GM21737 (cell line): ENCODE measurements around the gene ENTHD1.
"Not testable (repeated sequence)": the region's sequence is repeated elsewhere in the genome, so short reads cannot be mapped to it uniquely, and the experiment has no call there.

Experiments used
- ATAC-seq: cut with Tn5 transposase; IDR thresholded peaks from one replicate; pipeline ENCODE4 v1.9.1; 2021; ENCODE audit warnings: mild to moderate bottlenecking, moderate library complexity; ENCODE audit not compliant: unreplicated experiment

Gene ENTHD1

DNA sequence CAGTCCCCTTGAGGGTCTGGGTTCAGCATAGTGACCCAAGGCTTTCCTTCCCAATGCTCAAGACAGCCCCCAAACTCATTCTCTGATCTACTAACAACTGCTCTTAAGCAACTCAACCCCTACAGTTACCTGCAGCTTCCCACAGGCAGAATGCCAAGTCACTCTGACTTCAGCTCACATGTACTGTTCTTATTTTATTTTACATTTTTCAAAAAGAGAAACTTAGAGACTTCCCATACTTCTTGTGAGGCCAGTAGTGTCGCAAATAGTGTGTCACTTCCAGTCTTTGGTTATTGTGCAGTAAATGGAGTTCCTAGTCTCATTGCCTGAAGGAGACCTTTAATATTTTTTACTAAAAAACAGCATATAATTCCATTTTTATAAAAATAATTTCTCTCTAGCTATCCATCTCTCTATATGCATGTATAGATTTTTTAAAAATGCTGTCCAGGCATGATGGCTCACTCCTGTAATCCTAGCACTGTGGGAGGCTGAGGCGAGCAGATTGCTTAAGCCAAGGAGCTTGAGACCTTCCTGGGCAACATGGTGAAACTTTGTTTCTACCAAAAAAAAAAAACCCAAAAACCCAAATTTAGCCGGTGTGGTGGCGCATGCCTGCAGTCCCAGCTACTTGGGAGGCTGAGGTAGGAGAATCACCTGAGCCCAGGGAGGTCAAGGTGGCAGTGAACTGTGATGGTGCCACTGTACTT, 41.8 kb downstream of the ENTHD1 start:
- no peak for ATAC-seq

DNA sequence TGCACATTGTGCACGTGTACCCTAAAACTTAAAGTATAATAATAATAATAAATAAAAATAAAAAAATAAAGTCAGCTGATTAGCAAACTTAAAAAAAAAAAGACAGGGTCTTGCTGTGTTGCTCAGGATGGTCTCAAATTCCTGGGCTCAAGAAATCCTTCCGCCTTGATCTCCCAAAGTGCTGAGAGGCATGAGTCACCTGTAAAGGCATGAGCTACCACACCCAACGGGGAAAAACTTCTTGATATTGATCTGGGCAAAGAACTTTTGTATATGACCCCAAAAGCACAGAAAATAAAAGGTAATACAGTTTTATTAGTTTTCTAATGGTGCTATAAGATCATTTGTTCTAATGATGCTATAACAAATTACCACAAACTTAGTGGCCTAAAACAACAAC, 46.1 kb downstream of the ENTHD1 start:
- no peak for ATAC-seq

DNA sequence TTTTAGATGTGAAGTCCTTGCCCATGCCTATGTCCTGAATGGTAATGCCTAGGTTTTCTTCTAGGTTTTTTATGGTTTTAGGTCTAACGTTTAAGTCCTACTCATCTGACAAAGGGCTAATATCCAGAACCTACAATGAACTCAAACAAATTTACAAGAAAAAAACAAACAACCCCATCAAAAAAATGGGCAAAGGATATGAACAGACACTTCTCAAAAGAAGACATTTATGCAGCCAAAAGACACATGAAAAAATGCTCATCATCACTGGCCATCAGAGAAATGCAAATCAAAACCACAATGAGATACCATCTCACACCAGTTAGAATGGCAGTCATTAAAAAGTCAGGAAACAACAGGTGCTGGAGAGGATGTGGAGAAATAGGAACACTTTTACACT, 47.0 kb downstream of the ENTHD1 start:
- ATAC-seq, result not testable (repeated sequence)

DNA sequence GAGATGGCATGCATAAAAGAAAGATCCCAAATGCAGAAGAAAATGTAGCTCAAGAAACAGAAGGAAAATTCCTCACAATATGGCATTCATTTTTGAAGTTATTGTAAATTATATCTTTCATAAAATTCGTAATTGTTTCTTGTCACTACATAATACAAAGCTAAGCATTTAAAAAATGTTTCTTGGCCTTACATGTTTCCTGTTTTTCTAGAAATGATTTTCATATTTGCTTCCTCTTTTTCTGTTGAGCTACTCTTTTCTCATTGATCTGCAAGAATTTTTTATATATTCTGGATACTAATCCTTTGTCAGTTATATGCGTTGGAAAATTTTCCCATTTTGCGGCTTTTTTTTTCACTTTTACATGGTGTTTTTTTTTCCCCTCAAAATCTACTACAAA, 48.0 kb downstream of the ENTHD1 start:
- no peak for ATAC-seq

DNA sequence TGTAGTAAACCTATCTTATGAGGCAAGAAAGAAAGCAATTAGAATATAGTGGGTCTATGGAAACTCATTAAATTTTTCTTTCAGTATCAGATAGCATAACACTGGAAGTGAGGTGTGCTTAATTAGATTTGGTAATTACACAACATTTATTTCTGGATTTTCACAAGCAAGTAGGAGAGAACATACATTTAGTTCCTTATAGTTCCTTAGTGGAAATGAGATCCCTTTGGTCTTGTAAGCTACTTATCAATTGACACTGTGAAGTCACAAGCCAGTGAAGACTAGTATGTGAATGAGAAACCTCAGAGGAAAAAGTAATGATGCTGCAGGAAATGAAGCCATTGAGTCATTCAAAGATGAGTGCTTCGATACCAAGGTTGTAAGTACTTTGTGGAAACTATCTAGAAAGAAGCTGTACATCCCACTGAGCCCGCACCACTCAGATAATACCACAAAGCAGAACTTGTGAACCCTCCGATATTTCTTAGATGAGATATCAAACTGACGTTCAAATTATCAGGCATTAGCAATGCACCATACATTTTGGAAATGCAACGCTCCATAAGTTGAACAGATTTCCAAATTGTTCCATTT, 53.5 kb downstream of the ENTHD1 start:
- ATAC-seq, result no peak

DNA sequence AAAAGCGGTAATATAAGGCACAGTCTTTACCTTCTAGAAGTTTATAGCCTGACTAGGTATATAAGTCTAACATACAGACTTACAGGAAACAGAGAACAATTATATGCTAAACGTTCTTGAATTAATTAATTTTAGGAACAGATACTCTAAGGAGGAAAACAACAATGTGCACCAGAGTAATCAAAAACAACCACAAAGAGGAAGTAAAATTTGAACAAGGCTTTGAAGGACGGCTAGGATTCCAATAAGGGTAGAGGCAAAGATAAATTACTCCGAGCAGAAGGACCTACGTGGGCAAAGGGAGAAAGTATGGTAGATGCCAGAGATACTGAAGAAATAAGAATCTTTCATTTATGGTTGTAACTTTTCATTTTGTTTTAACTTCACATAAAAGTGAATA, 54.4 kb downstream of the ENTHD1 start:
- no peak for ATAC-seq

DNA sequence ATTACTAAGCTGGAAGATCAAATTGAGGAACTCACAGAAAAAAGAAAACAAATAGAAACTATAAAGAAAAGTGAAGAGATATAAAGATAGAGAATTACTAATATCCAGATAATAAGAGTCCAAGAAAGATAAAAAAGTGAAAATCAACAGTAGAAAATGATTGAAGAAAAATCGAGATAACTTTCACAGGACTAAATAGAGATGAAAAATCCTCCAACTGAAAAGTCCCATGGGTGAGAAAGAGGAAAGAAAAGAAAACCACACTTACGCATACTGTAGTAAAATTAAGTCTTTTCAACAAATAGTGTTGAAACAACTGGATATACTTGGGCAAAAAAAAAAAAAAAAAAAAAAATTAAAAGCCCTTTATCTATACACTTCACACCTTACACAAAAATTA, 60.0 kb downstream of the ENTHD1 start:
- ATAC-seq, result no peak

DNA sequence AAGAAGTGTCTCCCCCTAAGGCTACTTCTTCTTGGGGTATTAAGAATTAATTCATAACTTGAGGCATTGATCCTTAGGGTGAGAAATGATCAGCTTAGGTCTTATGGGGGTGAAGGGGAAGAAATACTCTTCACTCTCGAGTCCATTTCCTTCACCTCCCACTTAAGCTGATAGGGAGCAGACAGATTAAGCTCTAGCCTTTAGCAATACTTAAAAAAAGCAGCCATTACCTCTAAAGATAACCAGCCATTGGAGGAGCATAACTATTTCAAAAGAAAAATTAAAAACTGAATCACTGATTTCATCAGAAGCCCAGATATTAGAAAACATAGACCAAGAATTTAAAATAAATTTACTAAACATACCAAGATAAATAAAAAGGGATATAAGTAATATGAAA, 60.5 kb downstream of the ENTHD1 start:
- ATAC-seq, result no peak

DNA sequence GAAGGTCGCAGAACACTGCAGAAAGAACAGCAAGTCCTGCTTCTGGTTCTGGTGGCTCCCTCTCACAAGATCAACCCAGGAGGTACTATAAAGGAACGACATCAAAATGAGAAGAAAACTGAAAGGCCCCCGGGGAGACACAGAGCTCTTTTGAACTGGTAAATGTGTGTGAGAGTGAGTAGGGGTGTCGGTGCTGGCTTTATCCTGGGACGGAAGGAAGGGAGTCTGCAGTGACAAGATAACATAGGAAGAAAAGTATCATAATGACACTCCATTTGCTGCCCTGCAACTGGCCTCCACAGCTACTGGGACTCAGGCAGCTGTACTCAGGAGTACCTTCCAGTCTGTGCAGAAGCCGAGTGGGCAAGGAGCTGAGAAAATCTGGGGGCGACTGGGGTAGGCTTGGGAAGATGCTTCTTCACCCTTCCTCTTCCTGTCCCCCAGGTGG, 60.9 kb downstream of the ENTHD1 start:
- no peak for ATAC-seq

DNA sequence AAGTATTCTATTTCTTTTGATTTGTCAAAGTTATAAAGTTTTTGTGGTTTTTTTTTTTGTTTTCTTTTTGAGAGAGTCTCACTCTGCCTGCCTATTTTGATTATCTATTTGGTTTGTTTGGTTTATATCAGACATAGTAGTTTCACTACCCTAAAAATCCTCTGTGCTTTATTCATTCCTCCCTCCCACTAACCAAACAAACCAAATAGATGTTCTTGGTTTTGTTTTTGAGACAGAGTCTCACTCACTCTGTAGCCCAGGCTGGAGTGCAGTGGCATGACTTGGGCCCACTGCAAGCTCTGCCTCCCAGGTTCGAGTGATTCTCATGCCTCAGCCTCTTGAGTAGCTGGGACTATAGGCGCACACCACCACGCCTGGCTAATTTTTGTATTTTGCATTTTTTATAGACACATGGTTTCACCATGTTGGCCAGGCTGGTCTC, 67.9 kb downstream of the ENTHD1 start:
- ATAC-seq, result peak; percentile 90

DNA sequence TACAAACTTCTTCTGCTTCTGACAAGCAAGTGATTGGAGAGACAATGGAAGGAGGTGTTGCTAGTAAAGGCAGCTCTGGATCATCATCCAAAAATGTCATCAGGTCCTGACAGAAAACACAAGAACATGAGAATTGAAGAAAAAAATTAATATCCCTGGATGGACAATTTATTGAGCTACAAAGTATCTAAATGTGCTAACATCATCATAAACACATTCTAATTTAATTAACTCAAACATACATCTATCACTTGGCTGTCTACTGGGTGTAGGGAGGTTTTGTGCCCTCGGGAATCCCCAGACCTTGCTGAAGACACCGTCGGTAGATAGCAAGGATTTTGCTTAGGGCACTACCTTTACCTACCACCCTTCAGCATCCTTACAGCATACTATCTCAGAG, 72.6 kb downstream of the ENTHD1 start:
- no peak for ATAC-seq

DNA sequence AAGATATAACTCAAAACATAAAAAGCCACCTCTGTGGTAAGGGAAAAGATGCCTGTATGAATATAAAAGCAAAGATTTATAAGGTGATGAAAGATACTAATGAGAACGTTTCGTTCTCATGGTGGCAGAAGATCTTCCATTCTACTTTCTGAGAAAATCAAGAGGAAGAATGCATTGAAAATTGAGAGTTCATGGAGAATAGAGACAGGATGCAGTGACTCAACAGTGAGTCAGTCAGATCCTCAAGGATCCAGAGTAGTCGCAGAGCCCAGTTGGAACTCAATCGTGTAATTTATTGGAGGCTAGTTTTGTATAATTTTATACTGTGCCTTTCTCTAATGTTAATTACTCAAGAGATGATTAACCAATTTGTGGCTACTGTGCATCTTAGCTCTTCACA, 73.3 kb downstream of the ENTHD1 start:
- no peak for ATAC-seq

DNA sequence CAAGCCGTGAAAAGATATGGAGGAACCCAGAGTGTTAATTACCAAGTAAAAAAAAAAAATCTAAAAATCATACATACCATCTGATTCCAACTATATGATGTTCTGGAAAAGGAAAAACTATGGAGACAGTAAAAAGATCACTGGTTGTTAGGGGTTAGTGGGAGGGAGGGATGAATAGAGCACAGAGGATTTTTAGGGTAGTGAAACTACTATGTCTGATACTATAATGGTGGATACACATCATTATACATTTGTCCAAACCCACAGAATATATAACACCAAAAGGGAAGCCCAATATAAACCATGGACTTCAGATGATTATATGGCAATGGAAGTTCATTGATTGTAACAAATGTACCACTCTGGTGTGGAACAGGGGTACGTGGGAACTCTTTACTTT, 74.1 kb downstream of the ENTHD1 start:
- no peak for ATAC-seq

DNA sequence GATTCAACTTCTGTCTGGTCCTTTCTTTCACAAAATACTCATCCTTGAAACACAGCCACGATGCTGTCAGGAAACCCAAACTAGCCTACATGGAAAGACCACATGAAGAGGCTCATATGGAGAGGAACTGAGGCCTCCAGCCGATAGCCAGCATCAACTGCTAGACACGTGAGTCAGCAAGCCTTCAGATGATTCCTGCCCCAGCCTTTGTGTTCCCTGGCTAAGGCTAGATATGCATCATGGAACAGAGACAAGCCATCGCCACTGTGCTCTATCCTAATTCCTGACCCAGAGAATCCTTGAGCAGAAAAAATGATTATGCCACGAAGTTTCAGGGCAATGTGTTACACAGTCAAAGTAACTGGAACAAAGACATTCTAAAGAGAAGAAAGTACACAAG, 75.5 kb downstream of the ENTHD1 start:
- ATAC-seq, result no peak

DNA sequence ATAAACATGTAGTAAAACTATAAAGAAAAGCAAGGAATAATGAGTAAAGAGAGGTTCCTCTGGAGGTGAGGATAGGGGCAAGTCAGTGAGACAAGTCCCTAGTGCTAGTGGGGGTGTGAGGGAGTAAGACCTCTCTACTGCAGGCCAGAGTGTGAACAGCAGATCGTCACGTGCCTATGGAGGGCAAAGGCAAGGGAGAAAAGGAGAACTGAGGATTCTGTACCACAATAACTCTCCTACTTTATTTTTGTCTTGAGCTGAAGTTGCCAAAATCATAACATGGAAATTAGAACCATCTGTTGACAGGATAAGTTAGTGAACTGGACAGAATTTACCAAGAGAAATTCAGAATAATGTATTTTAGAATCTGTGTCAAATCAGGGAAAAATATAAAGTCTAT, 77.6 kb downstream of the ENTHD1 start:
- ATAC-seq, result no peak

DNA sequence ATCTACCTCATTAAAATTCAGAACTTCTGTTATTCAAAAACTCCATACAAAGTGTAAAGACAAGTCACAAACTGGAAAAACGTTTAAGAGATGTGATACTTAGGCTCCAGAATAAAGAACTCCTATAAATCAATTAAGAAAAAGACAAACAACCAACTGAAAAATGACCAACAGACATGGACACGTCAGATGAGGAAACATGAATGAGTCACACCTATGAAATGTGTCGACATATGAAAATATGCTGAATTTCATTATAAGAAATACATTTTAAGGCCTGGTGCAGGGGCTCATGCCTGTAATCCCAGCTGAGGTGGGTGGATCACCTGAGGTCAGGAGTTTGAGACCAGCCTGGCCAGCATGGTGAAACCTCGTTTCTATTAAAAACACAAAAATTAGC, 78.7 kb downstream of the ENTHD1 start:
- no peak for ATAC-seq

DNA sequence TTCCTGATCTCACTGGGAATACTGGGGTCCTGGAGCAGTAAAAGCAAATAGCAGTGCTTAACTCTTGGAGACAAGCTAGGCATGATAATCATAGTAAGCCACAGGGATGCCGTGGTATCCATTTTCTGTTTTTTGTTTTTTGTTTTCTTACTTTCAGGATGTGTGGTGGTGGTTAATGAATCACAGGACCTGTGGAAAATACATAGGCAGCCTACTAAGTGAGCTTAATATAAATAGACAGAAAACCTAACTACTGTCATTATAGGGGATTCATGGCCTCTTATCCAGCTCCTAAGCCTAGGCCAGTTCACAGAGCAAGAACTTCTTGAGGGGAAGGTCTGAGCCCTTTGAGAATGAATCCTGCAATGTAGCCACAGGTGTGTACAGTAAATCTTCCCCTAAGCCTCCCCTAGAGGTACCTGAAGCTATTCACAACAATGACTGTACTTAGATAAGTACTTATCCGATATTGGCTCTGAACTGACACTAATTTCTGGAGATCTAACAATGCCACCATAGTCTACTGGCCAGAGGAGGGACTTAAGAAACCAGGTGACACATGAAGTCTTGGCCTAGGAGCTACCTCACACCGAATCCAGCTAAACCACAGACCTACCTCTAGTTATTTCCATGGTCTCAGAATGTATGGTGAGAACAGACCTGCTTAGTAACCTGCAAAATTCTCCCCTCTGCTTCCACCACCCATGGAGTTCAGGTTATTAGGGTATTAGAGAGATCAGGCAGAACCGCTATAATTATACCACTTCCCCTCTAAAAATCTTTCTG, 83.6 kb downstream of the ENTHD1 start:
- ATAC-seq, result no peak

DNA sequence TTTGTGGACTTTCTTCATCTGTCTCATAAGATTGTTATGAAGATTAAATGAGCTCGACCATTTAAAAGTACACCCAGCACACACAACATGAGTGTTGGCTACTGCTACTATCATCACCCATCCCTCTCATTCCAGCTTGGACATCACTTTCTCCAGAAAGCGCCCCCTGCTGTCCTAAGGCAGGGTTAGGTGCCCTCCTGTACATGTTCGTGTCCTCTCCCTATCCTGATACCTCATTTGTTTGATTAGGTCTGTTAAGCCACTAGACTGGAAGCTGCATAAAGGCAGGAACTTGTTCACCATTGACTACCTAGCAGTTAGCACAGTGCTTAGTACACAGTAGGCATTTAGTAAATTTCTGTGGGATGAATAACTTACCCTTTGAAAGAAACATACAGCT, 85.5 kb downstream of the ENTHD1 start:
- ATAC-seq, result no peak

DNA sequence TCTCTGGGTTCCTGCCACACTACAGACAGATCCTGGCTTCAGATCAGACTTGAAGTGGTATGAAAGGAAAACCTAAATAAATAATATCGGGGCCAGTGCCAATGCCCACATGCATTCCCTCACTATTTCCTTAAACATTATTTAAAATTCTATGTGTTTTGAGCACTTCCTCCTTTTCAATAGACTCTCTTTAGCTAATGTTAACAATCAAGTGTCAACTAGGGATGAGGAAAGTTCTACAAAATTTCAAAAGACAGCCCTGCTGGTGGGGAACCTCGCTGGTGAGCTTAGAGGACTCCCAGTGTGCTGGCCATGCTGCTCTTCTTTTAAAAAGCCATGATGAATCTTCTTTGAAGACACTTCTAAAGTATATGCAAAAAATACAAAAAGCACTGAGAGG, 87.5 kb downstream of the ENTHD1 start:
- ATAC-seq, result no peak

DNA sequence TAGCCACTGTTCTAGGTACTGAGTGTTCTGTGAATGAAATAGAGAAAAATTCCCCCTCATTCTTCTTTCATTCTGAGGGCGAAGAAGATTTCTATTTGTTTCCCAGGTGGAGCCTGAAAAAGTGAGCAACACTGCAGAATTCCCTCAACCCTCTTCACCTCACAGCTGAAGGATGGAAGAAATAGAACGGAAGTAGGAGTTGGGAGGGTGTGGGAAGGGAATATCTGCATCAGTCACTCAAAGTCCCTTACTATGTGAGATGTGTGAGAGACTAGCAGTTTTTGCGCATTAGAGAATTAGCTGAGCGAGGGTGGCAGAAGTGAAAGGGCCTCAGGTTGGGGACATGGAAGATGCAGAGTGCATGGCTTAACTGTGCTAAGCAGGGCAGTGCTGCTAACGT, 88.4 kb downstream of the ENTHD1 start:
- ATAC-seq, result no peak

DNA sequence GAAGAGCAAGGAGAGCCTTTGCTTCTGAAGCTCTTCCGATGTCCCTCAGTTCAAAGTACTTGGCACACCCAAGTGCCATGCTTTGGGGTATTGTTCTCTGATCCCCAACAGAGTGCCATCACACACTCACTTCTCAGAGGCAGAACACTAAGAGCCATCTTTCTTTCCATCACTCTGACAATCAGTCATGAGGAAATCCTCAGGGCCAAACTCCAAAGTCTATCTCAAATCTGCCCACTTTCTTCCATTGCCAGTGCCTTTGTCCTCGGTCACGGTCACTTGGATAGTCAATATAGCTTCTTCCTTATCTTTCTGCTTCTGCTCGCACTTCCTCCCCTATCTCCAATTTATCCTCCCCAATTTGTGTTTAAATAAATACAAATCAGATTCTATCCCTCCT, 90.9 kb downstream of the ENTHD1 start:
- ATAC-seq, result no peak
